OCI-LY7 (cell line): ENCODE results near the gene COMMD8. TPM values are rescaled to one million over a fixed set of nuclear protein-coding genes. Genes with fewer than 3 reads are reported as not detected.

Source experiments
- BruUV-seq: library from RNA; stranded (reverse); fragments of 400-500 nt; replicated peaks from 2 replicates; lab custom pipeline; 2021; lab: Mats Ljungman, UMichigan
- CTCF ChIA-PET: fragments of 300-600 bp; sonication (Branson Sonifier 250); formaldehyde crosslinking; loops from one replicate; lab custom pipeline; 2022; ENCODE audit warnings: antibody characterized with exemption; ENCODE audit not compliant: unreplicated experiment; lab: Charles Lee
- POLR2A ChIA-PET: fragments of 300-600 bp; sonication (Branson Sonifier 250); formaldehyde crosslinking; loops from one replicate; lab custom pipeline; 2022; ENCODE audit warnings: antibody characterized with exemption; lab: Charles Lee
- DNase-seq: peaks from one replicate; pipeline ENCODE4 v3.0.0-alpha.2; 2015; ENCODE audit warnings: low spot score
- H2AFZ ChIP-seq: fragments of 200-600 bp; sonication (generic), shearing (Covaris generic); 2 replicates; pipeline ENCODE4 v1.6.1; 2014; ENCODE audit warnings: mild to moderate bottlenecking, antibody characterized with exemption, low read length, moderate library complexity
- H3K27ac ChIP-seq: fragments of 200-600 bp; sonication (generic); 2 replicates; pipeline ENCODE4 v1.5.1; 2014; ENCODE audit warnings: mixed run types, low read depth, mild to moderate bottlenecking, moderate library complexity, low read length, inconsistent platforms; ENCODE audit not compliant: poor library complexity, severe bottlenecking
- H3K36me3 ChIP-seq: fragments of 200-600 bp; sonication (generic); 2 replicates; pipeline ENCODE4 v1.6.1; 2014; ENCODE audit warnings: mild to moderate bottlenecking, antibody characterized with exemption, low read length, moderate library complexity, mixed read lengths; ENCODE audit not compliant: insufficient read depth
- H3K4me1 ChIP-seq: fragments of 200-600 bp; sonication (generic); 2 replicates; pipeline ENCODE4 v1.5.1; 2014; ENCODE audit warnings: mild to moderate bottlenecking, low read length; ENCODE audit not compliant: insufficient read depth, poor library complexity, severe bottlenecking
- H3K4me2 ChIP-seq: fragments of 200-600 bp; sonication (generic); 2 replicates; pipeline ENCODE4 v1.6.1; 2014; ENCODE audit warnings: mild to moderate bottlenecking, low read length
- H3K4me3 ChIP-seq: fragments of 200-600 bp; sonication (generic); 2 replicates; pipeline ENCODE4 v1.5.1; 2014; ENCODE audit warnings: mild to moderate bottlenecking, low read depth, low read length; ENCODE audit not compliant: poor library complexity, severe bottlenecking
- H3K79me2 ChIP-seq: fragments of 200-600 bp; sonication (generic); 2 replicates; pipeline ENCODE4 v1.6.1; 2016; ENCODE audit warnings: low read depth, mild to moderate bottlenecking, low read length, moderate library complexity, mixed read lengths; ENCODE audit not compliant: insufficient read depth
- H3K9me2 ChIP-seq: fragments of 200-600 bp; sonication (generic); 2 replicates; pipeline ENCODE4 v1.6.1; 2016; ENCODE audit warnings: mild to moderate bottlenecking, low read length, mixed read lengths; ENCODE audit not compliant: insufficient read depth
- H3K9me3 ChIP-seq: fragments of 200-600 bp; sonication (generic); 2 replicates; pipeline ENCODE4 v1.6.1; 2014; ENCODE audit warnings: mild to moderate bottlenecking, mixed run types, low read length, mixed read lengths
- H4K20me1 ChIP-seq: fragments of 200-600 bp; sonication (generic); 2 replicates; pipeline ENCODE4 v1.6.1; 2014; ENCODE audit warnings: mild to moderate bottlenecking, antibody characterized with exemption, low read length, moderate library complexity, mixed read lengths; ENCODE audit not compliant: insufficient read depth
- CTCF ChIP-seq: fragments of 200-600 bp; sonication (generic); conservative IDR thresholded peaks from 2 replicates; pipeline ENCODE4 v1.5.1; 2014; ENCODE audit warnings: mild to moderate bottlenecking, antibody characterized with exemption, low read length, moderate library complexity, mixed read lengths
- EZH2phosphoT487 ChIP-seq: fragments of 200-600 bp; sonication (generic); IDR thresholded peaks from 2 replicates; pipeline ENCODE4 v1.6.1; 2018; ENCODE audit warnings: low read depth, borderline replicate concordance, mild to moderate bottlenecking, mixed run types, antibody characterized with exemption, low read length, moderate library complexity, mixed read lengths
- intact Hi-C: fragments of 100-400 bp; cut with micrococcal nuclease; formaldehyde crosslinking; loops from one replicate; pipeline ENCODE4 v1.10.0; 2022; ENCODE audit not compliant: unreplicated experiment
- total RNA-seq, 2 experiments: library from RNA; depleted of rRNA in 1 of 2; stranded (reverse); fragments of >200 nt in 1 of 2; shearing (Covaris generic) in 1 of 2; gene quantifications; 2 replicates each; pipeline ENCODE4 v1.2.3, GENCODE V29; 2014 to 2022

COMMD8 gene
- total RNA-seq, 2 experiments from 2014 or later: 25.8 to 38.7 TPM

- POLR2A ChIA-PET: interaction anchor here (0.7 to 1.8 kb wide), 5 partner anchors 9 to 36 kb away, joined by 3 to 11 read pairs (median 8); partner anchors contain the start of genes ATP10D and COMMD8
- BruUV-seq: no TSS peak
Observed at GRCh38 chr4:47474799-47475198, 11.3 kb upstream of the COMMD8 start.

GRCh38 chr4:47473141-47473750, 9.7 kb upstream of the COMMD8 start:
- H3K4me2 ChIP-seq: no peak overlapping the region
- H3K27ac ChIP-seq: no peak overlapping the region
- H3K4me1 ChIP-seq: no peaks in the 10 kb centered on the region
- H3K9me3 ChIP-seq: no peaks in the 10 kb centered on the region
- intact Hi-C loops: no loop called here
- H3K4me3 ChIP-seq: no peak overlapping the region
- H3K9me2 ChIP-seq: no peaks in the 10 kb centered on the region
- CTCF ChIA-PET: interaction anchor here (1.3 kb wide), 1 partner anchor 10 kb away, joined by 4 read pairs; the partner anchor contains the start of gene COMMD8
- DNase-seq: no peak
- no peak for TF ChIP-seq EZH2phosphoT487
- no peak for TF ChIP-seq CTCF
- no peaks in the 10 kb centered on the region for H3K36me3 ChIP-seq
- H2AFZ ChIP-seq: no peak overlapping the region
- no peaks in the 10 kb centered on the region for H4K20me1 ChIP-seq
- no peaks in the 10 kb centered on the region for H3K79me2 ChIP-seq
- BruUV-seq: no TSS peak
- POLR2A ChIA-PET: interaction anchor here (0.7 to 1.3 kb wide), 4 partner anchors 8 to 1130 kb away, joined by 3 to 5 read pairs (median 4); no protein-coding TSS in a partner anchor

More at GRCh38 chr4:47474799-47475198, 11.3 kb upstream of the COMMD8 start:
- H3K9me3 ChIP-seq: no peaks in the 10 kb centered on the region
- H2AFZ ChIP-seq: no peak overlapping the region
- no peaks in the 10 kb centered on the region for H3K4me1 ChIP-seq
- no peak overlapping the region for H3K4me2 ChIP-seq
- no peak overlapping the region for H3K27ac ChIP-seq
- CTCF ChIA-PET: no interaction called here
- no peaks in the 10 kb centered on the region for H3K79me2 ChIP-seq
- no peaks in the 10 kb centered on the region for H3K9me2 ChIP-seq
- no peak for TF ChIP-seq EZH2phosphoT487
- no peak for TF ChIP-seq CTCF
- H4K20me1 ChIP-seq: no peaks in the 10 kb centered on the region
- no peaks in the 10 kb centered on the region for H3K36me3 ChIP-seq
- intact Hi-C loops: no loop called here
- H3K4me3 ChIP-seq: no peak overlapping the region
- DNase-seq: no peak

DNA sequence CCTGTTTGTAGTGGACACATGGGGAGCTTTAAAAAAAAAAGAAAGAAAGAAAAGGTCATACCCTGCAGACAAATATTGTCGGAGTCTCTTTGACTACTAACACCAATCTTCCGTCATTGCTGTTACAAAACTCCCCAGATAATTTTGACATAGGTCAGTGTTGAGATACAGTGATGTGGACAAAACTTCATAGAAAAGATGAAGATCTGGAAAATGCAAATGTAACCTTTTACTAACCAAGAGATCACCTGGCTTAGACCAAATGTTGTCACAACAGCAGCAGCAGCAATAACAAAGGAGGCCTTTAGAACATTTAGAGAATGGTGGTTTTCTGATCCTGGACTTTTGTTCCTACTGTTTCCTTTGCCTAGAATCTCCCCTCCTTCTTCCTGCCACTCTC, 8.1 kb upstream of the COMMD8 start:
- intact Hi-C loops: no loop called here
- DNase-seq: no peak
- Histone ChIP-seq H3K9me3 (no peaks in the 10 kb centered on the region), H3K36me3 (no peaks in the 10 kb centered on the region), H3K4me3 (no peak overlapping the region), H3K79me2 (no peaks in the 10 kb centered on the region), H3K4me2 (no peak overlapping the region), H3K27ac (no peak overlapping the region), H3K9me2 (no peaks in the 10 kb centered on the region), H3K4me1 (peaks cover 4% of the 10 kb centered on the region), H2AFZ (no peak overlapping the region), H4K20me1 (no peaks in the 10 kb centered on the region)
- POLR2A ChIA-PET: interaction anchor here (1.2 to 10.3 kb wide), 2 partner anchors 11 to 12 kb away, joined by 3 to 140 read pairs; partner anchors contain the start of gene ATP10D
- BruUV-seq: no TSS peak
- CTCF ChIA-PET: no interaction called here
- TF ChIP-seq CTCF: no peak
- TF ChIP-seq EZH2phosphoT487: no peak
